ENCODE data around the gene ZBTB40.

Gene ZBTB40

GRCh38 chr1:22410401-22410800, 41.2 kb upstream of the ZBTB40 start:
- no peak for DNase-seq (ENCODE audit: extremely low read depth, insufficient read length)
- H3K36me3 ChIP-seq (ENCODE audit: control insufficient read depth, insufficient read depth, low read length): no peaks in the 10 kb centered on the region
- H3K27me3 ChIP-seq (replicated peaks; ENCODE audit: control insufficient read depth, insufficient read depth, low read length): peaks cover 1% of the 10 kb centered on the region
- no peak for TF ChIP-seq CTCF (IDR thresholded peaks at IDR 0.05; ENCODE audit: insufficient read depth, low read length, poor library complexity, severe bottlenecking)
- no peak overlapping the region for H3K4me3 ChIP-seq (replicated peaks; ENCODE audit: low read depth, low read length)

GRCh38 chr1:22410928-22411495, 40.6 kb upstream of the ZBTB40 start:
- Histone ChIP-seq H3K4me3 (replicated peaks; ENCODE audit: low read depth, low read length) (no peak overlapping the region), H3K27me3 (replicated peaks; ENCODE audit: control insufficient read depth, insufficient read depth, low read length) (peaks cover 1% of the 10 kb centered on the region), H3K36me3 (ENCODE audit: control insufficient read depth, insufficient read depth, low read length) (no peaks in the 10 kb centered on the region)
- TF ChIP-seq CTCF (IDR thresholded peaks at IDR 0.05; ENCODE audit: insufficient read depth, low read length, poor library complexity, severe bottlenecking): no peak
- DNase-seq (ENCODE audit: extremely low read depth, insufficient read length): no peak

- Histone ChIP-seq H3K36me3 (ENCODE audit: control insufficient read depth, insufficient read depth, low read length) (no peaks in the 10 kb centered on the region), H3K27me3 (replicated peaks; ENCODE audit: control insufficient read depth, insufficient read depth, low read length) (peaks cover 1% of the 10 kb centered on the region), H3K4me3 (replicated peaks; ENCODE audit: low read depth, low read length) (no peak overlapping the region)
- no peak for DNase-seq (ENCODE audit: extremely low read depth, insufficient read length)
- no peak for TF ChIP-seq CTCF (IDR thresholded peaks at IDR 0.05; ENCODE audit: insufficient read depth, low read length, poor library complexity, severe bottlenecking)
Observed at GRCh38 chr1:22411589-22411988, 40.1 kb upstream of the ZBTB40 start.

GRCh38 chr1:22412932-22413727, 38.5 kb upstream of the ZBTB40 start:
- H3K27me3 ChIP-seq (replicated peaks; ENCODE audit: control insufficient read depth, insufficient read depth, low read length): no peaks in the 10 kb centered on the region; the same call in none of the 2 replicates
- no peaks in the 10 kb centered on the region for H3K36me3 ChIP-seq (ENCODE audit: control insufficient read depth, insufficient read depth, low read length)
- DNase-seq (ENCODE audit: extremely low read depth, insufficient read length): no peak
- no peak overlapping the region for H3K4me3 ChIP-seq (replicated peaks; ENCODE audit: low read depth, low read length)
- no peak for TF ChIP-seq CTCF (IDR thresholded peaks at IDR 0.05; ENCODE audit: insufficient read depth, low read length, poor library complexity, severe bottlenecking)

- no peaks in the 10 kb centered on the region; the same call in none of the 2 replicates for H3K27me3 ChIP-seq (replicated peaks; ENCODE audit: control insufficient read depth, insufficient read depth, low read length)
- H3K36me3 ChIP-seq (ENCODE audit: control insufficient read depth, insufficient read depth, low read length): no peaks in the 10 kb centered on the region
- no peak overlapping the region for H3K4me3 ChIP-seq (replicated peaks; ENCODE audit: low read depth, low read length)
- TF ChIP-seq CTCF (IDR thresholded peaks at IDR 0.05; ENCODE audit: insufficient read depth, low read length, poor library complexity, severe bottlenecking): no peak
- DNase-seq (ENCODE audit: extremely low read depth, insufficient read length): no peak
Observed at GRCh38 chr1:22413799-22414198, 37.9 kb upstream of the ZBTB40 start.

Measured in GM06990 (cell line).